HFF-Myc (cell line): ENCODE data around the gene TNIP1.

Source experiments
- DNase-seq: peaks from one replicate; pipeline ENCODE4 v3.0.0-alpha.2; 2011; ENCODE audit warnings: low read depth; ENCODE audit errors: extremely low read depth
- H3K4me3 ChIP-seq: replicated peaks from 2 replicates; pipeline ENCODE4 v1.5.1; 2011; ENCODE audit warnings: low read depth, mild to moderate bottlenecking, control low read depth, low read length
- CTCF ChIP-seq: IDR thresholded peaks from 2 replicates; pipeline ENCODE4 v1.5.1; 2012; ENCODE audit warnings: mild to moderate bottlenecking, low read depth, low read length, control low read depth; ENCODE audit errors: missing control alignments

TNIP1 gene

GRCh38 chr5:151036556-151036955, 44.3 kb downstream of the TNIP1 start:
- TF ChIP-seq CTCF = no peak
- H3K4me3 ChIP-seq = no peak overlapping the region
- DNase-seq = no peak

GRCh38 chr5:151034422-151035379, 46.1 kb downstream of the TNIP1 start:
- no peak overlapping the region for H3K4me3 ChIP-seq
- DNase-seq = no peak
- TF ChIP-seq CTCF = no peak

- no peak overlapping the region for H3K4me3 ChIP-seq
- no peak for TF ChIP-seq CTCF
- DNase-seq = no peak
Measured at GRCh38 chr5:151033217-151033934, 47.5 kb downstream of the TNIP1 start.

- no peak overlapping the region for H3K4me3 ChIP-seq
- TF ChIP-seq CTCF = no peak
- DNase-seq = no peak
Measured at GRCh38 chr5:151031554-151031953, 49.3 kb downstream of the TNIP1 start.

- no peak for DNase-seq
- no peak for TF ChIP-seq CTCF
- H3K4me3 ChIP-seq = no peak overlapping the region
Measured at GRCh38 chr5:151030379-151030778, 50.5 kb downstream of the TNIP1 start.

GRCh38 chr5:151030056-151030336, 50.8 kb downstream of the TNIP1 start:
- no peak for TF ChIP-seq CTCF
- DNase-seq = no peak
- no peak overlapping the region for H3K4me3 ChIP-seq
